GM12878 (cell line): Measurements from ENCODE around the gene ITPR3. TPM values are rescaled to one million over a fixed set of nuclear protein-coding genes. Genes with fewer than 3 reads are reported as not detected.
A peak's percentile ranks its signal among the peaks of the same experiment; 100 is the strongest.

Experiments used
- ATAC-seq: fragments of 200-7000 bp; cut with Tn5 transposase; 3 replicates; pipeline ENCODE4 v1.9.1; 2020; ENCODE audit warnings: mild to moderate bottlenecking, moderate library complexity
- BruUV-seq: library from RNA; stranded (reverse); fragments of 400-500 nt; replicated peaks from 2 replicates; lab custom pipeline; 2021; lab: Mats Ljungman, UMichigan
- CTCF ChIA-PET: fragments of 300-600 bp; sonication (Branson Sonifier 250); formaldehyde crosslinking; extraction: SDS; loops from one replicate; lab custom pipeline; 2021; ENCODE audit warnings: inconsistent platforms; lab: Yijun Ruan, JAX
- POLR2A ChIA-PET: fragments of 350-600 bp; formaldehyde crosslinking; extraction: SDS; loops from one replicate; lab custom pipeline; 2021; ENCODE audit warnings: inconsistent platforms; lab: Charles Lee
- RAD21 ChIA-PET: fragments of 300-600 bp; sonication (Branson Sonifier 250); formaldehyde crosslinking; loops from one replicate; lab custom pipeline; 2023; ENCODE audit warnings: antibody characterized with exemption; ENCODE audit not compliant: unreplicated experiment; lab: Charles Lee
- SMC1A ChIA-PET: fragments of 300-600 bp; sonication (Branson Sonifier 250); formaldehyde crosslinking; loops from one replicate; lab custom pipeline; 2023; ENCODE audit not compliant: unreplicated experiment, uncharacterized antibody; lab: Charles Lee
- DNase-seq: peaks from one replicate; pipeline ENCODE4 v3.0.0-alpha.2; 2011; ENCODE audit warnings: low read depth, low spot score
- FAIRE-seq: peaks from 3 replicates; lab custom pipeline; 2011; peaks lifted over from hg19 to GRCh38; lab: Jason Lieb, UNC
- H2AFZ ChIP-seq: 2 replicates; pipeline ENCODE4 v1.6.0; 2011; ENCODE audit warnings: low read depth, low read length, control low read depth; ENCODE audit not compliant: control insufficient read depth
- H3K27ac ChIP-seq: 2 replicates; pipeline ENCODE4 v1.5.1; 2011; ENCODE audit warnings: control low read depth; ENCODE audit not compliant: control insufficient read depth, insufficient read depth
- H3K27me3 ChIP-seq, 2 experiments: replicated peaks in 1 of 2; 2 replicates each; pipeline versions ENCODE4 v1.6.0 to v1.6.1; 2011; ENCODE audit warnings: low read length in 1 of 2; ENCODE audit not compliant: control insufficient read depth in 2 of 2, insufficient read depth in 2 of 2
- H3K36me3 ChIP-seq, 2 experiments: 2 replicates each; pipeline ENCODE4 v1.5.1; 2011; ENCODE audit warnings: low read length in 1 of 2; ENCODE audit not compliant: control insufficient read depth in 2 of 2, insufficient read depth in 2 of 2
- H3K4me1 ChIP-seq: 2 replicates; pipeline ENCODE4 v1.6.1; 2011; ENCODE audit warnings: mild to moderate bottlenecking, low read length, moderate library complexity, mixed read lengths; ENCODE audit not compliant: control insufficient read depth, insufficient read depth
- H3K4me2 ChIP-seq: 2 replicates; pipeline ENCODE4 v1.6.0; 2011; ENCODE audit warnings: control low read depth; ENCODE audit not compliant: control insufficient read depth, insufficient read depth
- H3K4me3 ChIP-seq: fragments of 200-600 bp; sonication (generic); 2 replicates; pipeline ENCODE4 v1.5.1; 2016
- H3K79me2 ChIP-seq: 2 replicates; pipeline ENCODE4 v1.6.0; 2011; ENCODE audit warnings: low read length; ENCODE audit not compliant: control insufficient read depth, insufficient read depth
- H3K9ac ChIP-seq: 2 replicates; pipeline ENCODE4 v1.8.0; 2011; ENCODE audit warnings: low read length, control low read depth, mixed read lengths; ENCODE audit not compliant: control insufficient read depth, insufficient read depth
- H3K9me3 ChIP-seq: replicated peaks from 3 replicates; pipeline ENCODE4 v1.5.1; 2011; ENCODE audit warnings: mild to moderate bottlenecking, low read length; ENCODE audit not compliant: control insufficient read depth, insufficient read depth
- H4K20me1 ChIP-seq: 2 replicates; pipeline ENCODE4 v1.6.0; 2011; ENCODE audit not compliant: control insufficient read depth, insufficient read depth
- ATF2 ChIP-seq: IDR thresholded peaks from 2 replicates; pipeline ENCODE4 v1.6.1; 2012; ENCODE audit warnings: low read length, inconsistent platforms
- E2F8 ChIP-seq: fragments of 450-650 bp; IDR thresholded peaks from 2 replicates; pipeline ENCODE4 v1.6.1; 2018; ENCODE audit warnings: mild to moderate bottlenecking, low read depth, moderate library complexity; ENCODE audit not compliant: partially characterized antibody
- FOXK2 ChIP-seq: fragments of 450-650 bp; IDR thresholded peaks from 2 replicates; pipeline ENCODE4 v1.6.1; 2017; ENCODE audit warnings: mild to moderate bottlenecking, moderate library complexity
- GATAD2B ChIP-seq: fragments of 450-650 bp; conservative IDR thresholded peaks from 2 replicates; pipeline ENCODE4 v1.6.1; 2017; ENCODE audit warnings: low read depth, mild to moderate bottlenecking, moderate library complexity
- IRF4 ChIP-seq: IDR thresholded peaks from 2 replicates; pipeline ENCODE4 v1.6.1; 2011; ENCODE audit warnings: low read depth, low read length
- NRF1 ChIP-seq: conservative IDR thresholded peaks from 2 replicates; pipeline ENCODE4 v1.6.1; 2011; ENCODE audit warnings: mild to moderate bottlenecking, low read depth, low read length, improper control_type of control experiment
- RELA ChIP-seq: fragments of 450-650 bp; IDR thresholded peaks from 2 replicates; pipeline ENCODE4 v1.8.0; 2014; ENCODE audit warnings: borderline replicate concordance; ENCODE audit not compliant: partially characterized antibody
- ZBTB4 ChIP-seq: fragments of 450-650 bp; formaldehyde crosslinking; IDR thresholded peaks from 2 replicates; pipeline ENCODE4 v1.4.0; 2022; ENCODE audit warnings: mild to moderate bottlenecking, moderate library complexity
- ZNF207 ChIP-seq: fragments of 450-650 bp; IDR thresholded peaks from 2 replicates; pipeline ENCODE4 v1.6.1; 2014; ENCODE audit warnings: antibody characterized with exemption, mild to moderate bottlenecking, borderline replicate concordance
- WGBS: methylation state at CpG from one replicate; pipeline ENCODE4 v1.1.6; 2016; ENCODE audit warnings: low lambda C conversion rate; ENCODE audit not compliant: insufficient replicate concordance, insufficient coverage; ENCODE audit errors: missing lambda C conversion rate; 5-methylcytosine and 5-hydroxymethylcytosine counted together
- in situ Hi-C: fragments of 300-500 bp; cut with MboI; formaldehyde crosslinking; loops from 9 replicates; pipeline ENCODE4 v1.14.3; 2018; ENCODE audit warnings: mixed read lengths
- intact Hi-C: fragments of 100-400 bp; cut with micrococcal nuclease; formaldehyde crosslinking; loops from one replicate; pipeline ENCODE4 v1.14.2; 2022; ENCODE audit not compliant: unreplicated experiment
- polyA plus RNA-seq, 11 experiments: library from polyadenylated mRNA; depleted of rRNA in 4 of 11; unstranded in 6 of 11; stranded (reverse) in 5 of 11; fragments of >200 nt; fragmentation: Nextera tagmentation in 4 of 11; fragmentation: Illumina TruSeq in 1 of 11; extraction: Ambion mirVana in 4 of 11; extraction: Trizol in 1 of 11; gene quantifications; 1 replicate in 1 of 11; 2 replicates in 10 of 11; pipeline versions ENCODE4 v1.2.1 to v1.2.3, GENCODE V29; 2011 to 2016; ENCODE audit warnings: inconsistent platforms in 2 of 11, missing spikeins in 2 of 11, low read depth in 1 of 11
- total RNA-seq, 4 experiments: library from RNA; depleted of rRNA in 3 of 4; stranded (reverse); fragments of >200 nt in 3 of 4; fragmentation: Illumina TruSeq in 1 of 4; extraction: Trizol in 1 of 4; gene quantifications; 2 replicates each; pipeline versions ENCODE4 v1.2.1 to v1.2.3, GENCODE V29; 2013 to 2021

ITPR3 gene
- total and polyA plus RNA-seq, 10 of the 15 experiments (the other 5 are each of a cell fraction or from before 2014, with no cell fraction given), result 0.32 to 34.0 (median 11.9) TPM

- Histone ChIP-seq H3K4me3 (no peak overlapping the region), H3K27me3 (no peaks in the 10 kb centered on the region; a peak in 1 of 4 replicates), H3K36me3 (no peaks in the 10 kb centered on the region), H3K9ac (no peak overlapping the region), H3K79me2 (no peaks in the 10 kb centered on the region), H2AFZ (no peak overlapping the region), H4K20me1 (no peaks in the 10 kb centered on the region), H3K9me3 (no peaks in the 10 kb centered on the region; the same call in 2 of the 3 replicates), H3K4me2 (no peak overlapping the region), H3K27ac (no peak overlapping the region), H3K4me1 (no peaks in the 10 kb centered on the region)
- ATAC-seq, result no peak
- no TSS peak for BruUV-seq
- intact Hi-C loops, result no loop called here
- no peak for DNase-seq
- SMC1A ChIA-PET, result interaction anchor here (2.8 to 6.6 kb wide), 3 partner anchors 12 to 22 kb away, joined by 14 to 122 read pairs (median 20); partner anchors contain the start of gene ITPR3
- TF ChIP-seq FOXK2, result no peak
- POLR2A ChIA-PET, result no interaction called here
- in situ Hi-C loops, result no loop called here
- no peak for FAIRE-seq
- RAD21 ChIA-PET, result interaction anchor here (2.1 to 3.5 kb wide), 2 partner anchors 12 to 21 kb away, joined by 19 to 86 read pairs; partner anchors contain the start of gene ITPR3
- WGBS, result 5% methylated on average over 3 of the region's 3 CpGs
- CTCF ChIA-PET, result interaction anchor here (1.8 to 6.0 kb wide), 5 partner anchors 14 to 180 kb away, joined by 8 to 235 read pairs (median 22); partner anchors contain the start of genes BAK1 and UQCC2
These were observed 12.1 kb upstream of the ITPR3 start for GRCh38 chr6:33609019-33609418.

GRCh38 chr6:33609528-33609927 is 11.6 kb upstream of the ITPR3 start:
- no peak overlapping the region for H3K9ac ChIP-seq
- intact Hi-C loops, result no loop called here
- no TSS peak for BruUV-seq
- H3K27me3 ChIP-seq, result no peaks in the 10 kb centered on the region; a peak in 1 of 4 replicates
- no peaks in the 10 kb centered on the region for H3K4me1 ChIP-seq
- WGBS, result 27% methylated on average over 6 of the region's 6 CpGs
- H3K79me2 ChIP-seq, result no peaks in the 10 kb centered on the region
- SMC1A ChIA-PET, result interaction anchor here (2.3 to 6.6 kb wide), 2 partner anchors 20 to 22 kb away, joined by 7 to 122 read pairs; no protein-coding TSS in a partner anchor
- no peaks in the 10 kb centered on the region for H4K20me1 ChIP-seq
- H2AFZ ChIP-seq, result no peak overlapping the region
- no peak for DNase-seq
- RAD21 ChIA-PET, result no interaction called here
- CTCF ChIA-PET, result interaction anchor here (1.0 to 1.3 kb wide), 2 partner anchors 20 to 91 kb away, joined by 4 to 5 read pairs; no protein-coding TSS in a partner anchor
- POLR2A ChIA-PET, result no interaction called here
- no peaks in the 10 kb centered on the region; the same call in 2 of the 3 replicates for H3K9me3 ChIP-seq
- in situ Hi-C loops, result no loop called here
- 0 out of 3 replicates have a peak, but pooled peaks have one; percentile 11 for ATAC-seq
- no peak overlapping the region for H3K4me3 ChIP-seq
- H3K27ac ChIP-seq, result no peak overlapping the region
- FAIRE-seq, result no peak
- no peaks in the 10 kb centered on the region for H3K36me3 ChIP-seq
- H3K4me2 ChIP-seq, result no peak overlapping the region
- TF ChIP-seq NRF1, result no peak
- no peak for TF ChIP-seq ATF2
- no peak for TF ChIP-seq IRF4
- no peak for TF ChIP-seq GATAD2B
- TF ChIP-seq ZBTB4 (CRISPR knock-in tag), result no peak
- no peak for TF ChIP-seq E2F8
- no peak for TF ChIP-seq RELA
- no peak for TF ChIP-seq ZNF207
